ENCODE data around the gene AKT3.

- peak in 1 of 7 experiments; percentile 9 for TF ChIP-seq CTCF (IDR thresholded peaks at IDR 0.05)
- no peak for TF ChIP-seq POLR2A (IDR thresholded peaks at IDR 0.05)
- no peak for TF ChIP-seq EP300 (IDR thresholded peaks at IDR 0.05)
Measured at GRCh38 chr1:243708210-243708609, 141.8 kb downstream of the AKT3 start.
